ENCODE data around the gene EFHC1.
A peak's percentile ranks its signal among the peaks of the same experiment; 100 is the strongest.
"Not testable (repeated sequence)": the region's sequence is repeated elsewhere in the genome, so short reads cannot be mapped to it uniquely, and the experiment has no call there.

EFHC1 gene

DNA sequence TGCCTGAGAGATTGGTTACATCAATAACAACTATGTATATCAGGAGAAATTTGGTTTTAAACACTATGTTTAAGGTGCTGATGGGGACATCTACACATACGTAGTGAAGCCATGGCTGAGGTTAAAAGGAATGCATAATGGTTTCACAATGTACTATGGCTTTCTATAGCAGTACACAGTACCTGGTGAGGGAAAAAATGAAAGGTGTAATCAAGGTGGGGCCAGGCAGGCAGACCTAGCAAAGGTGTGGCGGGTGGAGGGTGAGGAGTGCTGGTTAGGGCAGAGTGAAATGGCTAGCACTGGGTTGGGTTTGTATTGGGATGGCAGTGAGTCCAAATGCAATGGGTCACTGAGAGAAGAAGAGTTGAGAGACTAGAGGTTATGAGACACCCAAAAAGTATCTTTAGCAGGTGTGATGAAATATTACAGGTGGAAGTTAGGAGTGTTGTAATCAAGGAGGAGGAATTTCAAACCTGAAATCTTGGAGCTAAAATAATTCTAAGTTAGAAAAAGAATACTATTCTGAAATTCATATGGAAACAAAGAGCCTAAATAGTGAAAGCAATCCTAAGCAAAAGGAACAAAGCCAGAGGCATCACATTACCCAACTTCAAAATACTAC is 35.9 kb upstream of the EFHC1 start:
- WGBS, 2 donors (ENCODE audit: extremely low coverage in 2 of 2, insufficient read length in 2 of 2, insufficient replicate concordance in 1 of 2) = no CpG with 5 or more reads among the region's 2 CpGs
- Histone ChIP-seq H3K4me2 (ENCODE audit: insufficient read depth, low read length, poor library complexity, severe bottlenecking) (no peak overlapping the region), H2AK5ac (ENCODE audit: low read depth, low read length) (no peak overlapping the region), H3K9ac (ENCODE audit: low read depth, low read length, poor library complexity) (no peak overlapping the region), H3K18ac (ENCODE audit: low read length) (no peak overlapping the region), H2BK12ac (ENCODE audit: low read length) (no peak overlapping the region), H3K4me1 (ENCODE audit: control insufficient read depth in 2 of 2, insufficient read depth in 1 of 2, low read depth in 1 of 2, low read length in 2 of 2) (no peaks in the 10 kb centered on the region), H3K14ac (ENCODE audit: low read length) (no peak overlapping the region), H2BK120ac (ENCODE audit: low read depth, low read length) (no peak overlapping the region), H2BK15ac (ENCODE audit: low read length) (no peak overlapping the region), H4K8ac (ENCODE audit: low read depth, low read length) (no peak overlapping the region), H2BK5ac (ENCODE audit: low read length) (no peak overlapping the region), H3K23ac (ENCODE audit: low read depth, low read length, poor library complexity) (no peak overlapping the region), H3K36me3 (replicated peaks in 1 of 2; ENCODE audit: control insufficient read depth in 2 of 2, insufficient read depth in 2 of 2, low read length in 2 of 2) (no peaks in the 10 kb centered on the region), H3K4ac (ENCODE audit: low read length) (peak overlapping the region; percentile 66), H3K9me3 (replicated peaks in 1 of 2; ENCODE audit: control insufficient read depth in 2 of 2, insufficient read depth in 1 of 2, low read depth in 1 of 2, low read length in 2 of 2) (peaks cover 8 to 16% of the 10 kb centered on the region in 2 donors), H3K4me3 (ENCODE audit: low read length in 2 of 2) (no peak overlapping the region), H2AFZ (ENCODE audit: low read length) (no peak overlapping the region), H4K91ac (ENCODE audit: low read depth, low read length, poor library complexity) (no peak overlapping the region), H3K27ac (replicated peaks; ENCODE audit: low read length) (no peak overlapping the region), H3K27me3 (ENCODE audit: control insufficient read depth in 3 of 3, insufficient read depth in 3 of 3, low read depth in 1 of 3, low read length in 3 of 3) (no peaks in the 10 kb centered on the region), H3K79me1 (ENCODE audit: low read depth, low read length) (no peaks in the 10 kb centered on the region)
- no peak for DNase-seq (ENCODE audit: low spot score)

DNA sequence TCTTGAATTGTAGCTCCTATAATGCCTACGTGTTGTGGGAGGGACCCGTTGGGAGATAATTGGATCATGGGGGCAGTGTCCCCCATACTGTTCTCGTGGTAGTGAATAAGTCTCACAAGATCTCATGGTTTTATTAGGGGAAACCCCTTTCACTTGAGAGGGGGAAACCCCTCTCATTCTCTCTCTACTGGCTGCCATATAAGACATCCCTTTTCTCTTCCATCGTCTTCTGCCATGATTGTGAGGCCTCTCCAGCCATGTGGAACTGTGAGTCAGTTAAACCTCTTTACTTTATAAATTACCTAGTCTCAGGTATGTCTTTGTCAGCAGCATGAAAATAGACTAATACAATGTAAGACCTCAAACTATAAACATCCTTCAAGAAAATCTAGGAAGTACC is 35.1 kb upstream of the EFHC1 start:
- no peak overlapping the region for H3K27ac ChIP-seq (replicated peaks; ENCODE audit: low read length)
- no CpG with 5 or more reads among the region's 4 CpGs for WGBS, 2 donors (ENCODE audit: extremely low coverage in 2 of 2, insufficient read length in 2 of 2, insufficient replicate concordance in 1 of 2)
- H2BK15ac ChIP-seq (ENCODE audit: low read length) = no peak overlapping the region
- no peaks in the 10 kb centered on the region for H3K4me1 ChIP-seq (ENCODE audit: control insufficient read depth in 2 of 2, insufficient read depth in 1 of 2, low read depth in 1 of 2, low read length in 2 of 2)
- H2AK5ac ChIP-seq (ENCODE audit: low read depth, low read length) = no peak overlapping the region
- H2AFZ ChIP-seq (ENCODE audit: low read length) = no peak overlapping the region
- H4K8ac ChIP-seq (ENCODE audit: low read depth, low read length) = no peak overlapping the region
- H2BK120ac ChIP-seq (ENCODE audit: low read depth, low read length) = no peak overlapping the region
- no peak overlapping the region for H2BK12ac ChIP-seq (ENCODE audit: low read length)
- no peak overlapping the region for H3K23ac ChIP-seq (ENCODE audit: low read depth, low read length, poor library complexity)
- no peak overlapping the region for H3K4ac ChIP-seq (ENCODE audit: low read length)
- peaks cover 8 to 16% of the 10 kb centered on the region in 2 donors for H3K9me3 ChIP-seq (replicated peaks in 1 of 2; ENCODE audit: control insufficient read depth in 2 of 2, insufficient read depth in 1 of 2, low read depth in 1 of 2, low read length in 2 of 2)
- H3K14ac ChIP-seq (ENCODE audit: low read length) = no peak overlapping the region
- no peak overlapping the region for H3K4me3 ChIP-seq (ENCODE audit: low read length in 2 of 2)
- H3K18ac ChIP-seq (ENCODE audit: low read length) = no peak overlapping the region
- no peak overlapping the region for H4K91ac ChIP-seq (ENCODE audit: low read depth, low read length, poor library complexity)
- H3K27me3 ChIP-seq (ENCODE audit: control insufficient read depth in 3 of 3, insufficient read depth in 3 of 3, low read depth in 1 of 3, low read length in 3 of 3) = no peaks in the 10 kb centered on the region
- no peak overlapping the region for H3K9ac ChIP-seq (ENCODE audit: low read depth, low read length, poor library complexity)
- no peaks in the 10 kb centered on the region for H3K36me3 ChIP-seq (replicated peaks in 1 of 2; ENCODE audit: control insufficient read depth in 2 of 2, insufficient read depth in 2 of 2, low read length in 2 of 2)
- no peak for DNase-seq (ENCODE audit: low spot score)
- H3K79me1 ChIP-seq (ENCODE audit: low read depth, low read length) = no peaks in the 10 kb centered on the region
- no peak overlapping the region for H2BK5ac ChIP-seq (ENCODE audit: low read length)
- H3K4me2 ChIP-seq (ENCODE audit: insufficient read depth, low read length, poor library complexity, severe bottlenecking) = no peak overlapping the region

DNA sequence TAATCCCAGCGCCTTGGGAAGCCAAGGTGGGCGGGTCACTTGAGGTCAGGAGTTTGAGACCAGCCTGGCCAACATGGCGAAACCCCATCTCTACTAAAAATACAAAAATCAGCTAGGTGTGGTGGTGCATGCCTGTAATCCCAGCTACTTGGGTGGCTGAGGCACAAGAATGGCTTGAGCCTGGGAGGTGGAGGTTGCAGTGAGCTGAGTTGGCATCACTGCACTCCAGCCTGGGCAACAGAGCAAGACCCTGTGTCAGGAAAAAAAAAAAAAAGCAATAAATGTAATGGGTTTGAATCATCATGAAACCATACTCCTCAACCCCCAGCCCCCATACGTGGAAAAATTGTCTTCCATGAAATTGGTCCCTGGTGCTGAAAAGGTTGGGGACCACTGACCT is 32.0 kb upstream of the EFHC1 start:
- H3K9me3 ChIP-seq (replicated peaks in 1 of 2; ENCODE audit: control insufficient read depth in 2 of 2, insufficient read depth in 1 of 2, low read depth in 1 of 2, low read length in 2 of 2) = peaks cover 8 to 16% of the 10 kb centered on the region in 2 donors
- not testable (repeated sequence) for H2AFZ ChIP-seq (ENCODE audit: low read length); H3K4me2 ChIP-seq (ENCODE audit: insufficient read depth, low read length, poor library complexity, severe bottlenecking); H4K8ac ChIP-seq (ENCODE audit: low read depth, low read length); DNase-seq (ENCODE audit: low spot score); H3K4me1 ChIP-seq (ENCODE audit: control insufficient read depth in 2 of 2, insufficient read depth in 1 of 2, low read depth in 1 of 2, low read length in 2 of 2); H2BK15ac ChIP-seq (ENCODE audit: low read length); H3K9ac ChIP-seq (ENCODE audit: low read depth, low read length, poor library complexity); H3K18ac ChIP-seq (ENCODE audit: low read length); H2BK12ac ChIP-seq (ENCODE audit: low read length); H3K4ac ChIP-seq (ENCODE audit: low read length); H2BK5ac ChIP-seq (ENCODE audit: low read length); H3K4me3 ChIP-seq (ENCODE audit: low read length in 2 of 2); H4K91ac ChIP-seq (ENCODE audit: low read depth, low read length, poor library complexity); H3K14ac ChIP-seq (ENCODE audit: low read length); H2AK5ac ChIP-seq (ENCODE audit: low read depth, low read length); H3K79me1 ChIP-seq (ENCODE audit: low read depth, low read length); H3K23ac ChIP-seq (ENCODE audit: low read depth, low read length, poor library complexity); H2BK120ac ChIP-seq (ENCODE audit: low read depth, low read length); H3K36me3 ChIP-seq (replicated peaks in 1 of 2; ENCODE audit: control insufficient read depth in 2 of 2, insufficient read depth in 2 of 2, low read length in 2 of 2); H3K27ac ChIP-seq (replicated peaks; ENCODE audit: low read length); H3K27me3 ChIP-seq (ENCODE audit: control insufficient read depth in 3 of 3, insufficient read depth in 3 of 3, low read depth in 1 of 3, low read length in 3 of 3)
- WGBS, 2 donors (ENCODE audit: extremely low coverage in 2 of 2, insufficient read length in 2 of 2, insufficient replicate concordance in 1 of 2) = no CpG with 5 or more reads among the region's 4 CpGs

DNA sequence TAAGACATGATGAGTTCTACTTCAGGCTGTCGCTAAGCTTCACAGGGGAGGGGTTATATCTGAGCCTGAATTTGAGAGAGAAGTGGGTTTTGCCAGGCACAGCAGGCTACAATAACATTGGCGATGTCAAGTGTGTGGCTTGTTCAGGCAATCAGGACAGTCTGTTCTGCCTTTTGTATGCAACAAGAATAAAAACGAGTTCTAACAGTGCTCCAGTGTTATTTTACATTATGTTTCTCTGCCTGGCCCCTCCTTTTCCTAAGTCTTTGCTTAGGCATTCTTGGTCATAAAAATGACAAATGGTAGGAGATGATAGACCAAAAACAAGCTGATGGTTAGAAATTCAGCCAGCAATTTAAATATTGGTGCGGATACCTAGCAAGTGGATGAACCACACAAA is 31.4 kb upstream of the EFHC1 start:
- no peak overlapping the region for H3K4me2 ChIP-seq (ENCODE audit: insufficient read depth, low read length, poor library complexity, severe bottlenecking)
- no peak overlapping the region for H4K8ac ChIP-seq (ENCODE audit: low read depth, low read length)
- no peak overlapping the region for H4K91ac ChIP-seq (ENCODE audit: low read depth, low read length, poor library complexity)
- no peaks in the 10 kb centered on the region for H3K79me1 ChIP-seq (ENCODE audit: low read depth, low read length)
- H3K23ac ChIP-seq (ENCODE audit: low read depth, low read length, poor library complexity) = no peak overlapping the region
- no peak overlapping the region for H2BK120ac ChIP-seq (ENCODE audit: low read depth, low read length)
- H3K27me3 ChIP-seq (ENCODE audit: control insufficient read depth in 3 of 3, insufficient read depth in 3 of 3, low read depth in 1 of 3, low read length in 3 of 3) = no peaks in the 10 kb centered on the region
- no peak overlapping the region for H3K4me3 ChIP-seq (ENCODE audit: low read length in 2 of 2)
- DNase-seq (ENCODE audit: low spot score) = no peak
- no peak overlapping the region for H2AK5ac ChIP-seq (ENCODE audit: low read depth, low read length)
- H2BK15ac ChIP-seq (ENCODE audit: low read length) = no peak overlapping the region
- no CpG with 5 or more reads among the region's 4 CpGs for WGBS, 2 donors (ENCODE audit: extremely low coverage in 2 of 2, insufficient read length in 2 of 2, insufficient replicate concordance in 1 of 2)
- H3K4ac ChIP-seq (ENCODE audit: low read length) = no peak overlapping the region
- H2BK5ac ChIP-seq (ENCODE audit: low read length) = no peak overlapping the region
- H3K4me1 ChIP-seq (ENCODE audit: control insufficient read depth in 2 of 2, insufficient read depth in 1 of 2, low read depth in 1 of 2, low read length in 2 of 2) = peaks cover 0 to 2% of the 10 kb centered on the region in 2 donors
- H2BK12ac ChIP-seq (ENCODE audit: low read length) = no peak overlapping the region
- H3K36me3 ChIP-seq (replicated peaks in 1 of 2; ENCODE audit: control insufficient read depth in 2 of 2, insufficient read depth in 2 of 2, low read length in 2 of 2) = peaks cover 0 to 5% of the 10 kb centered on the region in 2 donors
- no peak overlapping the region for H3K14ac ChIP-seq (ENCODE audit: low read length)
- H3K9ac ChIP-seq (ENCODE audit: low read depth, low read length, poor library complexity) = no peak overlapping the region
- no peak overlapping the region for H2AFZ ChIP-seq (ENCODE audit: low read length)
- H3K18ac ChIP-seq (ENCODE audit: low read length) = no peak overlapping the region
- H3K27ac ChIP-seq (replicated peaks; ENCODE audit: low read length) = no peak overlapping the region
- H3K9me3 ChIP-seq (replicated peaks in 1 of 2; ENCODE audit: control insufficient read depth in 2 of 2, insufficient read depth in 1 of 2, low read depth in 1 of 2, low read length in 2 of 2) = peaks cover 8 to 16% of the 10 kb centered on the region in 2 donors
